Measurements from ENCODE around the gene FLT4.

Gene FLT4

GRCh38 chr5:180644825-180645273 is 4.6 kb downstream of the FLT4 start:
- DNase-seq (ENCODE audit: low read depth) = no peak
- no peak for TF ChIP-seq CTCF (IDR thresholded peaks at IDR 0.05; ENCODE audit: low read length, missing control alignments)
- H3K4me3 ChIP-seq (replicated peaks; ENCODE audit: low read depth, low read length) = no peak overlapping the region

DNA sequence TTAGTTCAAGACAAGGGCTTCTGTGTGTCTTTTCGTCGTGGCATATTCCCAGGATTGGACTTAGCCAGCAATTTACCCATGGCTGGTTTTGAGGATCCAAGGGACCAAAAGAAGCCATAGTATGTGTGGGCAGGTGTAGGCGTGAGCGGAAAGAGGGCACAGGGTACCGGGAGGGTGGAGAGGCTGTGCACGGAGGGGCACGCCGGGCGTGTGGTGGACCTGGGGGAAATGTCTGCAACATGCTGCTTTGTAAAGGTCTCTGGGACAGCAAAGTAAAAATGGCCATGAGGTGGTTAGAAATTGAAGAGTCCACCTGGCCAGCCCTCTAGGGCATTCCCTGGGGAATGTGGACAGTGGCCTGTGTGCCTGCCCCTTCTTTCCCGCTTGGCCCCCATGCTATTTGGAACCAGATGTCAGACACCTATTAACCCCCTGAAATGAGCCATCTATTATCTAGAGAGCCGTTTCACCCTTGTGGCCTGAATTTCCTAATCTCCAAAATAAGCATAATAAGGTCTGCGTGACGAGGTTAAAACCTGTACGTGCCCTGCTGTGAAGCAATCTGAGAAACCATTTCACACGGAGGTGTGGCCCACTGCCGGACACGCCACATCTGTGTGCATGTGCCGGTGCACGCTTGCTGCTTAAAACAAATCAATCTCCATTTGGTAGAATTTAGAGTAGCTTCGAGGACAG is 5.1 kb downstream of the FLT4 start:
- no peak overlapping the region for H3K4me3 ChIP-seq (replicated peaks; ENCODE audit: low read depth, low read length)
- DNase-seq (ENCODE audit: low read depth) = no peak
- TF ChIP-seq CTCF (IDR thresholded peaks at IDR 0.05; ENCODE audit: low read length, missing control alignments) = no peak

- TF ChIP-seq CTCF (IDR thresholded peaks at IDR 0.05; ENCODE audit: low read length, missing control alignments) = no peak
- DNase-seq (ENCODE audit: low read depth) = no peak
- H3K4me3 ChIP-seq (replicated peaks; ENCODE audit: low read depth, low read length) = no peak overlapping the region
Measured at GRCh38 chr5:180643191-180643851, 6.1 kb downstream of the FLT4 start.

- no peak overlapping the region for H3K4me3 ChIP-seq (replicated peaks; ENCODE audit: low read depth, low read length)
Measured at GRCh38 chr5:180642779-180643178, 6.6 kb downstream of the FLT4 start.

DNA sequence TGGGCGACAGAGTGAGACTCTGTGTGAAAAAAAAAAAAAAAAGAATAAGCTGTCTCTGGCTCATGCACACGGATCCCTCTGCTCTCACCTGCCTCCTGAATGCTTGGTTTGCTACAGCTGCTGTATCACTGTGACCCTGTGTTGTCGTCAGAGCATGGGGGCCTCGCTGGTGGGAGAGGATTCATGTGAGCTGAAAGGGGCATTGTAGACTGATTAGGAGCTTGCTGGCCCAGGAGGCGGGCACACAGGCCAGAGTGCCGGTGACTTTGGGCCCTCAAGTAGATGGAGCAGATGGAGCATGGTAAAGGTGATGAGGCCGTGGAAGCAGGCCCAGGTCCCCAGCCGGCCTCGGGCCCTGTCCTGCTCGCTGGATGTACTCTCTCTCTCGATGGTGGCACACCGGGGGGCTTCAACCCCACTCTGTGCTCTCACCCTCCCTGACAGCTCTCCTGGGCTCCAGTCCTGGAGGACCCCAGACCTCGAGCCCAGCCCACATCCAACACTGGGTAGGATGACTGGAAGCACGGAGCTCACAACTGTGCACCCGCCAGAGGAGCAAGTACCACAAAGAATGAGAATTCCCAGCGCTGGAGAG is 7.1 kb downstream of the FLT4 start:
- no peak for DNase-seq (ENCODE audit: low read depth)

More at GRCh38 chr5:180642779-180643178, 6.6 kb downstream of the FLT4 start:
- TF ChIP-seq CTCF (IDR thresholded peaks at IDR 0.05; ENCODE audit: low read length, missing control alignments) = no peak
- DNase-seq (ENCODE audit: low read depth) = no peak

GRCh38 chr5:180641566-180641900 is 7.9 kb downstream of the FLT4 start:
- no peak for DNase-seq (ENCODE audit: low read depth)
- H3K4me3 ChIP-seq (replicated peaks; ENCODE audit: low read depth, low read length) = no peak overlapping the region
- no peak for TF ChIP-seq CTCF (IDR thresholded peaks at IDR 0.05; ENCODE audit: low read length, missing control alignments)

More for the DNA sequence above, 7.1 kb downstream of the FLT4 start:
- no peak for TF ChIP-seq CTCF (IDR thresholded peaks at IDR 0.05; ENCODE audit: low read length, missing control alignments)
- no peak overlapping the region for H3K4me3 ChIP-seq (replicated peaks; ENCODE audit: low read depth, low read length)

Measured in fibroblast of pulmonary artery (primary cell).